Ovary (tissue), 3 donors: ENCODE data around the gene SNRPF.

Experiments used
- CTCF ChIP-seq, 3 donors: fragments of 450-650 bp in 2 of 3; fragments of 200-600 bp in 1 of 3; IDR thresholded peaks; one replicate each; pipeline versions ENCODE4 v1.5.1 to v1.8.0; 2016 to 2022; ENCODE audit warnings: antibody characterized with exemption in 3 of 3, mild to moderate bottlenecking in 1 of 3
- EP300 ChIP-seq: sonication (generic); formaldehyde crosslinking; IDR thresholded peaks from one replicate; pipeline ENCODE4 v1.6.1; 2017; ENCODE audit warnings: antibody characterized with exemption
- POLR2A ChIP-seq: fragments of 450-650 bp; IDR thresholded peaks from one replicate; pipeline ENCODE4 v1.6.1; 2017; ENCODE audit warnings: antibody characterized with exemption, mild to moderate bottlenecking, moderate library complexity
- donor health status: DM: no; HTN: no; CAD: no.

- no peak for TF ChIP-seq CTCF (IDR thresholded peaks at IDR 0.05)
- TF ChIP-seq POLR2A, result no peak
- no peak for TF ChIP-seq EP300
Measured at GRCh38 chr12:95874452-95874851, 15.7 kb downstream of the SNRPF start.
